Measurements from ENCODE around the gene SLC35G6. TPM values are rescaled to one million over a fixed set of nuclear protein-coding genes. Genes with fewer than 3 reads are reported as not detected.

SLC35G6 gene
- total and polyA plus RNA-seq, 2 of the 13 experiments (the other 11 are each of a cell fraction or from before 2014, with no cell fraction given): 0.07 TPM; not detected in 1

DNA sequence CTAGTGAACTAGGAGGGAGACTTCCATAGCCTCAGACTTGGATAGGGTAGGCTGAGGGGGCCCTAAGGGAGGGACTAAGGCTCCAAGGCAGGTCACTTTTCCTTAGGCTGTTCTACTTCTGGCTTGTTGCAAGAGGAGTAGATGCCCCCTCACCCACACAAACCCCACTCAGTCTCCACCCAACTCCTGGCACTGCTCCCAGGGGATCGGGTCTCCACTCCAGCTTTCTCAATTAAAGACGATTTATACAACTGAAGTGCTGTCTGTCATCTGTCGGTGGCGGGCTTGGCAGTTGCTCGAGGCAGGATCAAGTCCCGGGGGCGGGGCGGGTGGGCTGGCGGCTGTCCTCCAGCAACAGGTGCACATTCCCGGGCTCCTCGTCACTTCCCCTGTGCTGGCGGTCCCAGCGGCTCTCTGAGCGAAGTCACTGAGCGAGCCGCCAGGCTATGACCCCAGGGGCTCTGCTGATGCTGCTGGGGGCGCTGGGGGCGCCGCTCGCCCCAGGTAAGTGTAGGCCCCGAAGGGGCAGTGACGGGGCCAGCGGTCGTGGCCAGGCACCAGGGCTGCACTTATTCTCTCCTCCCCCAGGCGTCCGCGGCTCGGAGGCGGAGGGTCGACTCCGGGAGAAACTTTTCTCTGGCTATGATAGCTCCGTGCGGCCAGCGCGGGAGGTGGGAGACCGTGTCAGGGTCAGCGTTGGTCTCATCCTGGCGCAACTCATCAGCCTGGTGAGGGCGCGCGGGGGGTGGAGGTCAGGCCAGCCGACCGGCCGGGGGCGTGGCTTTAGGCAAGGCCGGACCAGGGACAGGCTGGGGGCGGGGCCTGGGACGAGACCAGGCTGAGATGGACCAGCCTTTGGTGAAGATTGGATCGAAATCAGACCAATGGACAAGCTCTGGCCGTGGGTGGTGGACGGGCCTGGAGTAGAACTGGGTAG, 36.3 kb upstream of the SLC35G6 start, which contains the start of gene CHRNB1 (continued):
- peak; percentile 3; the same call in 1 of the 2 replicates for TF ChIP-seq STAG1 (CRISPR knock-in tag; IDR thresholded peaks at IDR 0.05)
- TF ChIP-seq, protein P1, sequence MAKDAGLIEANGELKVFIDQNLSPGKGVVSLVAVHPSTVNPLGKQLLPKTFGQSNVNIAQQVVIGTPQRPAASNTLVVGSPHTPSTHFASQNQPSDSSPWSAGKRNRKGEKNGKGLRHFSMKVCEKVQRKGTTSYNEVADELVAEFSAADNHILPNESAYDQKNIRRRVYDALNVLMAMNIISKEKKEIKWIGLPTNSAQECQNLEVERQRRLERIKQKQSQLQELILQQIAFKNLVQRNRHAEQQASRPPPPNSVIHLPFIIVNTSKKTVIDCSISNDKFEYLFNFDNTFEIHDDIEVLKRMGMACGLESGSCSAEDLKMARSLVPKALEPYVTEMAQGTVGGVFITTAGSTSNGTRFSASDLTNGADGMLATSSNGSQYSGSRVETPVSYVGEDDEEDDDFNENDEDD (CRISPR knock-in tag; IDR thresholded peaks at IDR 0.05; ENCODE audit: borderline replicate concordance): peak; percentile 42; the same call in 1 of the 2 replicates
- TF ChIP-seq IRX3 (CRISPR knock-in tag; IDR thresholded peaks at IDR 0.05; ENCODE audit: borderline replicate concordance, low read depth): no peak
- peak; percentile 27; the same call in 1 of the 2 replicates for TF ChIP-seq ZSCAN20 (CRISPR knock-in tag; IDR thresholded peaks at IDR 0.05; ENCODE audit: borderline replicate concordance)
- no peak for TF ChIP-seq ZNF530 (CRISPR knock-in tag; IDR thresholded peaks at IDR 0.05; ENCODE audit: low read depth)
- TF ChIP-seq, protein P2, sequence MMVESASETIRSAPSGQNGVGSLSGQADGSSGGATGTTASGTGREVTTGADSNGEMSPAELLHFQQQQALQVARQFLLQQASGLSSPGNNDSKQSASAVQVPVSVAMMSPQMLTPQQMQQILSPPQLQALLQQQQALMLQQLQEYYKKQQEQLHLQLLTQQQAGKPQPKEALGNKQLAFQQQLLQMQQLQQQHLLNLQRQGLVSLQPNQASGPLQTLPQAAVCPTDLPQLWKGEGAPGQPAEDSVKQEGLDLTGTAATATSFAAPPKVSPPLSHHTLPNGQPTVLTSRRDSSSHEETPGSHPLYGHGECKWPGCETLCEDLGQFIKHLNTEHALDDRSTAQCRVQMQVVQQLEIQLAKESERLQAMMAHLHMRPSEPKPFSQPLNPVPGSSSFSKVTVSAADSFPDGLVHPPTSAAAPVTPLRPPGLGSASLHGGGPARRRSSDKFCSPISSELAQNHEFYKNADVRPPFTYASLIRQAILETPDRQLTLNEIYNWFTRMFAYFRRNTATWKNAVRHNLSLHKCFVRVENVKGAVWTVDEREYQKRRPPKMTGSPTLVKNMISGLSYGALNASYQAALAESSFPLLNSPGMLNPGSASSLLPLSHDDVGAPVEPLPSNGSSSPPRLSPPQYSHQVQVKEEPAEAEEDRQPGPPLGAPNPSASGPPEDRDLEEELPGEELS (CRISPR knock-in tag; IDR thresholded peaks at IDR 0.05): peak; percentile 19; the same call in 1 of the 2 replicates
- peak; percentile 93; the same call in 1 of the 2 replicates for TF ChIP-seq SNAI1 (CRISPR knock-in tag; IDR thresholded peaks at IDR 0.05; ENCODE audit: borderline replicate concordance)
- peak; percentile 65 for TF ChIP-seq FOSL2 (CRISPR knock-in tag; IDR thresholded peaks at IDR 0.05)
- TF ChIP-seq IKZF4 (CRISPR knock-in tag; IDR thresholded peaks at IDR 0.05; ENCODE audit: borderline replicate concordance, low read depth, not compliant biosample characterization): no peak
- TF ChIP-seq, protein P3, sequence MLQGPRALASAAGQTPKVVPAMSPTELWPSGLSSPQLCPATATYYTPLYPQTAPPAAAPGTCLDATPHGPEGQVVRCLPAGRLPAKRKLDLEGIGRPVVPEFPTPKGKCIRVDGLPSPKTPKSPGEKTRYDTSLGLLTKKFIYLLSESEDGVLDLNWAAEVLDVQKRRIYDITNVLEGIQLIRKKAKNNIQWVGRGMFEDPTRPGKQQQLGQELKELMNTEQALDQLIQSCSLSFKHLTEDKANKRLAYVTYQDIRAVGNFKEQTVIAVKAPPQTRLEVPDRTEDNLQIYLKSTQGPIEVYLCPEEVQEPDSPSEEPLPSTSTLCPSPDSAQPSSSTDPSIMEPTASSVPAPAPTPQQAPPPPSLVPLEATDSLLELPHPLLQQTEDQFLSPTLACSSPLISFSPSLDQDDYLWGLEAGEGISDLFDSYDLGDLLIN (CRISPR knock-in tag; IDR thresholded peaks at IDR 0.05; ENCODE audit: borderline replicate concordance): no peak
- TF ChIP-seq GTF3A (CRISPR knock-in tag; conservative IDR thresholded peaks at IDR 0.05): 0 out of 2 replicates have a peak, but pooled peaks have one; percentile 52
- TF ChIP-seq NCOR1 (IDR thresholded peaks at IDR 0.05; ENCODE audit: borderline replicate concordance, low read length): peak; percentile 19; the same call in 1 of the 2 replicates
- TF ChIP-seq ETV5 (CRISPR knock-in tag; IDR thresholded peaks at IDR 0.05; ENCODE audit: borderline replicate concordance): peak; percentile 51; the same call in 1 of the 2 replicates
- TF ChIP-seq PCBP1 (IDR thresholded peaks at IDR 0.05; ENCODE audit: borderline replicate concordance, low read depth, low read length): 0 out of 2 replicates have a peak, but pooled peaks have one; percentile 51
- TF ChIP-seq ZNF777 (CRISPR knock-in tag; IDR thresholded peaks at IDR 0.05): peak; percentile 94
- 0 out of 2 replicates have a peak, but pooled peaks have one; percentile 38 for TF ChIP-seq ZNF337 (CRISPR knock-in tag; IDR thresholded peaks at IDR 0.05; ENCODE audit: borderline replicate concordance, low read depth)
- TF ChIP-seq ZNF160 (CRISPR knock-in tag; IDR thresholded peaks at IDR 0.05): peak; percentile 89; the same call in 1 of the 2 replicates
- TF ChIP-seq, protein P4, sequence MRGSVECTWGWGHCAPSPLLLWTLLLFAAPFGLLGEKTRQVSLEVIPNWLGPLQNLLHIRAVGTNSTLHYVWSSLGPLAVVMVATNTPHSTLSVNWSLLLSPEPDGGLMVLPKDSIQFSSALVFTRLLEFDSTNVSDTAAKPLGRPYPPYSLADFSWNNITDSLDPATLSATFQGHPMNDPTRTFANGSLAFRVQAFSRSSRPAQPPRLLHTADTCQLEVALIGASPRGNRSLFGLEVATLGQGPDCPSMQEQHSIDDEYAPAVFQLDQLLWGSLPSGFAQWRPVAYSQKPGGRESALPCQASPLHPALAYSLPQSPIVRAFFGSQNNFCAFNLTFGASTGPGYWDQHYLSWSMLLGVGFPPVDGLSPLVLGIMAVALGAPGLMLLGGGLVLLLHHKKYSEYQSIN (CRISPR knock-in tag; IDR thresholded peaks at IDR 0.05; ENCODE audit: borderline replicate concordance): no peak
- TF ChIP-seq ZNF558 (CRISPR knock-in tag; IDR thresholded peaks at IDR 0.05; ENCODE audit: borderline replicate concordance): no peak

All from HepG2 (cell line).